Prostate gland (tissue), 2 donors: ENCODE results near the gene AIF1L.

Experiments used
- POLR2A ChIP-seq: fragments of 450-650 bp; IDR thresholded peaks from one replicate; pipeline ENCODE4 v1.6.1; 2016; ENCODE audit warnings: antibody characterized with exemption, mild to moderate bottlenecking
- POLR2AphosphoS5 ChIP-seq: sonication (generic); formaldehyde crosslinking; IDR thresholded peaks from one replicate; pipeline ENCODE4 v1.6.1; 2017; ENCODE audit warnings: antibody characterized with exemption
- TF ChIP-seq, protein P1 (sequence below), 4 experiments: fragments of 200-600 bp in 2 of 4; fragments of 450-650 bp in 2 of 4; sonication (generic) in 2 of 4; IDR thresholded peaks; 1 replicate in 3 of 4; 2 replicates in 1 of 4; pipeline ENCODE4 v1.5.1; 2016 to 2019; ENCODE audit warnings: antibody characterized with exemption in 4 of 4, mild to moderate bottlenecking in 2 of 4, moderate library complexity in 2 of 4

DNA sequence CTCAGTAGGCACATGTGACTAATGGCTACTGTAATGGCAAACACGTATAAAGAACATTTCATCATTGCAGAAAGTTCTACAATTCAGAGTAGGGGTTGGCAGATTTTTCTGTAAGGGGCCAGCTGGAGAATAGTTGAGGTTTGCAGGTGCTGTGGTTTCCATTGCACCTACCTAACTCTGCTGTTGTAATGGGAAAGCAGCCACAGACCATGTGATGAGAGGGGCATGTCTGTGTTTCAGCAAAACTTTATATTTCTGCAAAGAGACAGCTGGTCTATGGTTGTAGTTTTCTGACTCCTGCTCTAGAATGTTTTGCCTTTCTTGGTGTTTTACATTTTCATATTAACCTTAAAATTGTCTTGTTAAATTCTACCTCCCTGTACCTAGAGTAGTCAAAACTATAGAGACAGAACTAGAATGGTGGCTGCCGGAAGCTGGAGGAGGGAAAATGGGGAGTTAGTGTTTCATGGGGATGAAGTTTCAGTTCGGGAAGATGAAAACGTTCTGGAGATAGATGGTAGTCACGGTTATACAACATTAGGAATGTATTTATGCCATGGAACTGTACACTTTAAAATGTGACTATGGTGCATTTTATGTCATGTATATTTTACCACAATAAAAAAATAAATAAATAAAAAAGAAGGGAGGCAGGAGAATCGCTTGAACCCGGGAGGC, 73.4 kb downstream of the AIF1L start:
- TF ChIP-seq, protein P1, sequence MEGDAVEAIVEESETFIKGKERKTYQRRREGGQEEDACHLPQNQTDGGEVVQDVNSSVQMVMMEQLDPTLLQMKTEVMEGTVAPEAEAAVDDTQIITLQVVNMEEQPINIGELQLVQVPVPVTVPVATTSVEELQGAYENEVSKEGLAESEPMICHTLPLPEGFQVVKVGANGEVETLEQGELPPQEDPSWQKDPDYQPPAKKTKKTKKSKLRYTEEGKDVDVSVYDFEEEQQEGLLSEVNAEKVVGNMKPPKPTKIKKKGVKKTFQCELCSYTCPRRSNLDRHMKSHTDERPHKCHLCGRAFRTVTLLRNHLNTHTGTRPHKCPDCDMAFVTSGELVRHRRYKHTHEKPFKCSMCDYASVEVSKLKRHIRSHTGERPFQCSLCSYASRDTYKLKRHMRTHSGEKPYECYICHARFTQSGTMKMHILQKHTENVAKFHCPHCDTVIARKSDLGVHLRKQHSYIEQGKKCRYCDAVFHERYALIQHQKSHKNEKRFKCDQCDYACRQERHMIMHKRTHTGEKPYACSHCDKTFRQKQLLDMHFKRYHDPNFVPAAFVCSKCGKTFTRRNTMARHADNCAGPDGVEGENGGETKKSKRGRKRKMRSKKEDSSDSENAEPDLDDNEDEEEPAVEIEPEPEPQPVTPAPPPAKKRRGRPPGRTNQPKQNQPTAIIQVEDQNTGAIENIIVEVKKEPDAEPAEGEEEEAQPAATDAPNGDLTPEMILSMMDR (IDR thresholded peaks at IDR 0.05) = no peak
- TF ChIP-seq POLR2AphosphoS5 (no peak), POLR2A (no peak)
